Hematopoietic multipotent progenitor cell treated with erythropoietin and hydrocortisone succinate and interleukin-3 and kit ligand, for 15 days (in vitro differentiated cells): Measurements from ENCODE around the gene CTSL.
"Not testable (repeated sequence)": the region's sequence is repeated elsewhere in the genome, so short reads cannot be mapped to it uniquely, and the experiment has no call there.

Source experiments
- DNase-seq: peaks from one replicate; pipeline ENCODE4 v3.0.0-alpha.2; 2015; ENCODE audit warnings: low spot score

Gene CTSL

GRCh38 chr9:87759980-87760379 lies 34.1 kb downstream of the CTSL start:
- DNase-seq, result not testable (repeated sequence)

GRCh38 chr9:87760529-87760928 lies 34.6 kb downstream of the CTSL start:
- no peak for DNase-seq

GRCh38 chr9:87763286-87763685 lies 37.4 kb downstream of the CTSL start:
- DNase-seq, result no peak

- DNase-seq, result no peak
These were observed 39.6 kb downstream of the CTSL start for GRCh38 chr9:87765521-87765920.

- no peak for DNase-seq
These were observed 40.8 kb downstream of the CTSL start for GRCh38 chr9:87766697-87767096.

- no peak for DNase-seq
These were observed 44.8 kb downstream of the CTSL start for GRCh38 chr9:87770616-87771315.

- no peak for DNase-seq
These were observed 45.5 kb downstream of the CTSL start for GRCh38 chr9:87771316-87772006.

GRCh38 chr9:87776481-87777379 lies 50.8 kb downstream of the CTSL start:
- peak; percentile 91 for DNase-seq

GRCh38 chr9:87778996-87779395 lies 53.1 kb downstream of the CTSL start:
- no peak for DNase-seq
